ENCODE measurements around the gene TEX264. TPM values are rescaled to one million over a fixed set of nuclear protein-coding genes. Genes with fewer than 3 reads are reported as not detected.

TEX264 gene
- total RNA-seq, 1 donor from 2014 or later: 66.2 TPM

DNA sequence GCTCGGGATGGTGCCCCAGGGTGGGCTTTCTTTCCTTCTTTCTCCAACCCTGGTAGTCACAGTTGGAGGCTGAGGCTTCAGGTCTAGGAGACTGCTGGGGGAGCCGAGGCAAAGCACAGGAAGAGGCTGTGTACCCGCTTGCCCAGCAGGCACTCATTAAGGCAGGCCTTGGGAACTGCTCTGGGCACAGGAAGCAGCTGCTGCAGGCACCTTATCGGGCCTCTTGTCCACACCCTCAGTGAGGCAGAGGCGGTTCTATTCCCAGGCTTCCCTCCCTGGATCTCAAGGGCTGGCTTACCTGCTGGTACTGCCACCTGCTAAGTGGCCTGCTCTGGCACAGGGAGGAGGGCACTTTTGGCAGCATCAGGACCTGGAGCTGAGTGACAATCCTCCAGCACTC lies 20.0 kb downstream of the TEX264 start:
- intact Hi-C loops (cut with micrococcal nuclease): no loop called here

DNA sequence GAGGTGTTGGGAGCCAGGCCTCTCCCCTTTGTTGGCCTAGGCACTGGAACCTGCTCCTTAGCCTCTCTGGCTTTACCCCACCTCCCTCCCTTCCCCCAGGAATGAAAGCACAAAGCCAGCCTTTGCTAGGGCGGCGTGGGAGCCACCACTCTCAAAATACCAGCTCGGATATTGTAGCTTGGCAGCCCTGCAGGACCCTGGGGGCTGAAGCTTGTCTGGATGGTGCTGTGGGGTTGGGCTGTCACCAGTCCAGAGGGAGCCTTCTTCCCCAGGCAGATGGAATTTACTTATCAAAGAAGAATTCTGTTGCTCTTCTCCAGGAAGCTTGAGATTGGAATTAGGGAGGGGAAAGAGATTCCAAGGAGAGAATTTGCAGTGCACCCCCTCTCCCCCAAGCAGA lies 20.9 kb downstream of the TEX264 start:
- intact Hi-C loops (cut with micrococcal nuclease): no loop called here

DNA sequence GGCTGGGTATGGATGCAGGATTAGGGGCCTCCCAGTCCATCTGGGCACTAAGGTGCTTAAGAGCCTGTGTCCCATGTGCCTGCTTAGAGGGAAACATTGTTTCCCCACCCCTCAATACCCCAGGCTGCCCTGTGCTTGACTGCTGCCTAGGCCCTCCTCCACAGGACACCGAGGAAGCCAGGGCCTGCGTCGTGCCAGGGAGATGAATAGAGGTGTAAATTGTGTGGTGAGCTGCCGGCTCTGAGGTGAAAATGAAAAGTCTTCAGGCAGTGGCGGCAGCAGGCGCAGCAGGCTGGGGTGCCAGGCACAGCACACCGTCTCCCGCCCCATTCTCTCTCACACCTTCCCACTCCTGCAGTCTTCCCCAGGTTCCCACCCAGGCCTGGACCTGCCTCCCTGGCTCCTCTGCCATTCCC lies 21.9 kb downstream of the TEX264 start:
- intact Hi-C loops (cut with micrococcal nuclease): no loop called here

DNA sequence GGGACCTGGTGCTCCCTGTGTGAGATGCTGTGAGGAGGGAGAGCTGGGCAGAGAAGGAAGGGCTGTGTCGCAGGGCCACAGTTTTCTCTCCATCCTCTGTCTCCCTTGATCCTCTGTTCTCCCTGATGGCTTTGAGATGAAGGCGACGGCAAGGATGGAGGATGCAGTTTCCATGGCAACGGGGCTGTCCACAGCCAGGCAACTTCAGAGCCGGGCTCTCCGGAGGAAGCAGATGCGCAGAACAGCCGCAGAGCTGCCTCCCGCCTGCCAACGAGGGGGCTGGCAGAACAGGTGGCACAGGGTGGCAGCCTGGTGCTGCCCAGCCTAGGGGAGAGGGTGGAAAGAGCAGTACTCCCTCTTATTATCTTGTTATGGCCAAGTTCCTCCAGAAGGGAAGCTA lies 25.9 kb downstream of the TEX264 start:
- intact Hi-C loops (cut with micrococcal nuclease): no loop called here

DNA sequence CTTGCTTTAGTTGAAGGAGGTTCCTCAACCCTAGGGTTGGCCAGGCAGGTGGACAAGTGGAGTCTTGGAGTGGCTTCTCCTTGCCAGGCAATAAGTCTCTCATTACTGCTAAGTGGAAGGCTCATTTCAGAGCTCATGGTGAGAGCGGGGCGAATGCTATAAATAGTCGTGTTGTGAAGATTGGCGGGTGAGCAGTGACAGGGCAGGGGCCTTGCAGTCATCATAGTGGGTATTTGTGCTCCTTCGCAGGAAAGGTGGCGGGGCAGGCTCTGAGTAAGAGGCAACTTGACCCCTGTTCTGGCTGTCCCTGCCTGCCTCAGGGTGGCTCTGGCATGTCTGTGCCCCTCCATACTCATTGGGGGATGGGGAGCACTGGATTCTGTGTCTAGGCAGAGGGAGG lies 27.2 kb downstream of the TEX264 start:
- intact Hi-C loops (cut with micrococcal nuclease): no loop called here

DNA sequence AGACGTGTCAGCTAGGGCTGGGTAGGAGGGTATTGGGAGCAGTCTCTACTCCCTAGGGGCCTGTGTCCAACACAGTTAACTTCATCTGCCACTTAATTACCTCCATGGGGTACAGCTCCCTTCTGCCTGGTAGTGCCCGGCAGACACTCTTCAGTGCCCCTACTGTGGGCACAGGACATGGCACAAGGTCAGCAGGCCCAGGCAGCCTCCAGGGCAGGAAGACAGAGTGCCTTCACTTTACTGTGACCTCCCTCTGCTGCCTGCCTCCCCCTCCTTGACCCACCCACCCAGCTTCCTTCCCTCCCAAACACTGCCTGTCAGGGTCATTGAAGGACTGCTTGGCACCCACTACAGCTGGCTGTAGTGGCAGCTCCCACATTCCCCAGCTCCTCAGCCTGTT lies 29.4 kb downstream of the TEX264 start:
- intact Hi-C loops (cut with micrococcal nuclease): no loop called here

DNA sequence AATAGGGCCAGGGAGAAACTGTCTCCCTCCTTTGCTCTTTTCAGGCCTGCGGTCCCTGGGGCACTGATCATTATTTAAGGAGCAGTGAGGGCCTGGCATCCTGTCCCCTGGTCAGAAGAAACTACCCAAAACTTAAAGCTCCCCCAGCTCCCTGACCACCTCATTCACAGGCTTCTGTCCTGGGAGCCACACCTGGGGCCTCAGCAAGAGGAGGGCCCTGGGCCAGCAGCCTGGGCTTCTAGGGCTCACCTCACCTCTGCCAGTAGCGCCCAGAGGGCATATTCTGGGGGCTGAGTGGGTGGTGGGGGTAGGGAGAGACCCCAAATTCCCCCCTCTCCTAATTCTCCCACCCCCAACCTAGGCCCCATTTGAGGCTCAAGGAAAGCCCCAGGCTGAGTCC lies 31.1 kb downstream of the TEX264 start:
- intact Hi-C loops (cut with micrococcal nuclease): no loop called here

DNA sequence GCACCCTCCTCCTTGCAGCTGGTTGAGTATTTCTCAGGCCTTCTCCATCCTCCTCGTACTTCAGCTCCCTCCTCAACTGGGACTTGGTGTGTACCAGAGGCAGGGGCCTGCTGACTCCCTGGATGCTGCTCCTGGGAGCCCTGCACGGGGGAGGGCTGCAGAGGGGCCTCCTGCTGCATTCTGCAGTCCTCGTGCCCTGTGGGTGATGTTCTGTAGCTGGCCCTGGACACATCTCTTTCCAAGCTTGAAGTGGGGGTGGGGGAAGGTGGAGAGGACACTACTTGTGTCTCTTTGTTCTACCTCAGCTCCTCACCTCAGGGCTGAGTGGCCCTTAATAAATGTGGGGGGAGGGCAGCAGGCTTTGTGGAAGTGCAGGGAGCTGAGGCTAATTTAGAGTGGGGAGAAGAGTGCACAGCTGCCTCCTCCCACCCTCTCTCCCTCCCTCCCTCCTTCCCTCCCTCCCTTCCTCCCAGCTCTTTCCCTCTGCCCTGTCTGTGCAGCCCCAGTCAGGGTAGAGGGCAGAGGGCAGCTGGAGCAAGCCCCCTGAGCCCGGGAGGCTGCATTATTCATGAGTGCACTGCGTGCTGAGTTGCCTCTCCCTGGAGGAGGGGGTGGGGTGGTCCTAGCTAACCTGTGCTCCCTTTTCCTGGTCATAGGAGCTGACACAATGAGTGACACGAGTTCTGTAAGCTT lies 32.2 kb downstream of the TEX264 start:
- intact Hi-C loops (cut with micrococcal nuclease): no loop called here

DNA sequence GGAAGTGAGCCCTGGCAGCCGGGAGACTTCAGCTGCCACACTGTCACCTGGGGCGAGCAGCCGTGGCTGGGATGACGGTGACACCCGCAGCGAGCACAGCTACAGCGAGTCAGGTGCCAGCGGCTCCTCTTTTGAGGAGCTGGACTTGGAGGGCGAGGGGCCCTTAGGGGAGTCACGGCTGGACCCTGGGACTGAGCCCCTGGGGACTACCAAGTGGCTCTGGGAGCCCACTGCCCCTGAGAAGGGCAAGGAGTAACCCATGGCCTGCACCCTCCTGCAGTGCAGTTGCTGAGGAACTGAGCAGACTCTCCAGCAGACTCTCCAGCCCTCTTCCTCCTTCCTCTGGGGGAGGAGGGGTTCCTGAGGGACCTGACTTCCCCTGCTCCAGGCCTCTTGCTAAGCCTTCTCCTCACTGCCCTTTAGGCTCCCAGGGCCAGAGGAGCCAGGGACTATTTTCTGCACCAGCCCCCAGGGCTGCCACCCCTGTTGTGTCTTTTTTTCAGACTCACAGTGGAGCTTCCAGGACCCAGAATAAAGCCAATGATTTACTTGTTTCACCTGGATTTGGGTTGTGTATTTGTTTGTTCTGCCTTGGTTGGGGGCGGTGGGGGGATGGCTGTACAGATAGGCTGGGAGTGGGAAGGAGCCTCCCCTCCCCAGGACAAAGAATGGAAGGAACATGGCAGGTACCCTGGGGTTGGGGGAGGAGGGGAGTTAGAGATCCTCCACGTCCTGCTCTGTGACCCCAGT lies 32.9 kb downstream of the TEX264 start:
- intact Hi-C loops (cut with micrococcal nuclease): no loop called here

DNA sequence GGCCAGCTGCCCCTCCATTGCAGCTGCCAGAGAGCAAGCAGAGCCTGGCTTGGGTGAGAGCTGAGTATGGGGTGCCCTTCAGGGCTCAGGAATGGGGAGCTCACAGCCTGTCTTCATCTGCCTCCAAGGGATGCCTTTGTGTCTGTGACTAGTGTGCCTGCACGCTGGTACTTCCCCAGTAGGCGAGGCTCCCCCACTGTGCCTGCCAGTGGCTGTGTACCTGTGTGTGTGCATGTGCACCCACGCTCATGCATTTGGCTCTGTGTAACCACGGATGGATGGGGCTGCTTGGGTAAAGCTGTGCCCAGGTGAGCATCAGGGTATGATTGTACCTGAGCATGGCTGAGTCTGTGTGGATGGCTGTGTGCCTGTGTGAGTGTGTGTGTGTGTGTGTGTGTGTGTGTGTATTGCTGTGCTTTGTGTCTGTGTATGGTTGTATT lies 33.5 kb downstream of the TEX264 start:
- intact Hi-C loops (cut with micrococcal nuclease): no loop called here

DNA sequence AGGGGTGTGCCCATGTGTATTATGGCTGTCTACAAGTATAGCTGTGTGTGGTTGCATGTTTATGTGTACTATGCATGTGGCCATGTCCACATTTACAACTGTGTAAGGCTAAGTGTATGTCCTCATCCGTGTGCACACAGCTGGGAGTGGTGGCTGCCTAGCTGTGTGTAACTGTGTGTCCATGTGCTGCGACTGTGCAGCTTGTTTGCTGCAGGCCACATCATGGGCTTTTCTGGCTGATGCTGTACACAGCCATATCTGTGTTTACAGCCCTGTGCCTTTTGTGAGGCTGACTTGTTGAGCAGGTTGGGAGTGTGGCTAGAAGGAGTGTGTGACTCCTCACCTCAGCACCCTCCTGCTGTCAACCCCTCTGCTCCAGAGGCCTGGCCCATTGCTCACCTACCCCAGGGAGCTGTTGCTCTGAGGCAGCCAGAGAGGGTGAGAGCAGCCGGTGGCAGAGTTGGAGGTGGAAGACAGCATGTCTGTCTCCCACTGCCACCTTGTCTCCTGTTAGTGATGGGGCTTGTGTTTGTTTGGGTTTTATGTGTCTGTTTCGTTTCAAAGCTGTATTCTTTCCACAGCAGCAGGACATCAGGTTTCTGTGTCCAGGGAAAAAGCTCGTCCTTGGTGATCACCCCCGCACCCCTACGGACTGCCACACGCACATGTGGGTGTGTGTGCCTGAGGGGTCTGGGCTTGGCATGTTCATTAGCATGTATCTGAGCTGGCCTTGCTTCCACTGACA lies 34.4 kb downstream of the TEX264 start:
- intact Hi-C loops (cut with micrococcal nuclease): no loop called here

DNA sequence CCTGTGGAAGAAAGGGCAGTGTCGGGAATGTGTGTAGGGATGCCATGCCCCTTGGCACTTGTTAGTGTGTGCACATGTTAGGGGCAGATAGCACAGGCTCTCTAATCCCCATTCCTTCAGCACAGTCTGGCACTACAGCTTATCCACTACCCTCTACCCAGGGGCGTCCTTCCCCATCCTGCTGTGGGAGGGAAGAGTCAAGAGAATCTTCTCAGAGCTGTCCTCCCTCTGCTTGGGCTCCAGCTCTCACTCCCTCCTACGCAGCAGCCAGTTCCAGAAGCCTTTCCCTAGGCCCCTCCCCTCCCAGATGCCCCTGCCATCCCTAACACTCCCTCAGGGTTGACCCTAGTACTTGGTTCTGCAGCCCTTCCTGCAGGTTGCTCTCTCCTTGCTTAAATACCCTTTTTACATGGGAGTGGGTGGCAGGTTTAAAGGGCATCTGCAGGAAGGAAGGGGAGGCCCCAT lies 35.0 kb downstream of the TEX264 start:
- intact Hi-C loops (cut with micrococcal nuclease): no loop called here

DNA sequence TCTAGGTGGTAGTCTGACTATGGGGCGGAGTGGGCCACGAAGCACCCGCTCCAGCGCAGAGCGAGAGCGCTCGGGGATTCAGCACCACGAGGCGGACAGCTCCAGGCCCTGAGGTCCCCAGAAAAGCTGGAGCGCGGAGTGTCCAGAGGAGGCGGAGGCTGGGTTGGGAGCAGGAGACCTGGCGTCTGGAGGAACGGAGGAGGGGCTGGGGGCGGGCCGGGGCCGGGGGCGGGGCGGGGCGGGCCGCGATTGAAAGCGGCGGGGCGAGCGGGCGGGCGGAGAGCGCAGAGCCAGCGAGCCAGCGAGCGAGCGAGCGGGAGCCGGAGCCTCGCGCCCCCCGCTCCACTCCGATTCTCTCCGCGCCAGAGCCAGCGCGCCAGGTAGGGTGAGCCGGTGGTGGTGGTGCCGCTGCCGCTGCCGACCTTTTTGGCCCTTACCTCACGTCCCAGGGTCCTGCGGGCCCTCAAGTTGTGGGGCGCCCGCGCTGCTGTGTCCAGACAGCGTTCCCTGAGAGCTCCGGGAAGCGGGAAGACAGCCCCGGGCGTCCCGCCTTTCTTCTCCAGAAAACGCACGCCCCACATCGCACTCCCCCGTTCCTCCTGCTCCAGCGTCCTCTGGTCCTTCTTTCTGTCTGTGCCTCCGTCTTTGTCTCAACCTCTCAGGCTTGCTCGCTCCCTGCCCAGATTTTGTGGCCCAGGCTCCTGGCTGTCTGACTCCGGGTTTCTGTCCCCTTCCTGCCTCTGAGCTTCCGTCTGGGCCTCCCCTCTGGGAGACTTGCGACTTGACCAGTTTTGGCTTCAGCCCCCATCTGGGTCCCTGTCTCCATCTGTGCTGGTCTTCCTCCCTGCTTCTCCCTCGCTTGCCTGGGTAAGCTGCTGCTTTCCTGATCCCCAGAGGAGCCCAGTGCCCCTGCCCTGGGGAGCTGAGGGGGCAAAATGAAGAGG lies 36.0 kb downstream of the TEX264 start, which contains the start of gene GRM2:
GRM2 (plus strand) TSS at position 281 of the 944 bp plus-strand sequence. CDS start 1,916 bp downstream, outside the sequence.
- intact Hi-C loops (cut with micrococcal nuclease): no loop called here

DNA sequence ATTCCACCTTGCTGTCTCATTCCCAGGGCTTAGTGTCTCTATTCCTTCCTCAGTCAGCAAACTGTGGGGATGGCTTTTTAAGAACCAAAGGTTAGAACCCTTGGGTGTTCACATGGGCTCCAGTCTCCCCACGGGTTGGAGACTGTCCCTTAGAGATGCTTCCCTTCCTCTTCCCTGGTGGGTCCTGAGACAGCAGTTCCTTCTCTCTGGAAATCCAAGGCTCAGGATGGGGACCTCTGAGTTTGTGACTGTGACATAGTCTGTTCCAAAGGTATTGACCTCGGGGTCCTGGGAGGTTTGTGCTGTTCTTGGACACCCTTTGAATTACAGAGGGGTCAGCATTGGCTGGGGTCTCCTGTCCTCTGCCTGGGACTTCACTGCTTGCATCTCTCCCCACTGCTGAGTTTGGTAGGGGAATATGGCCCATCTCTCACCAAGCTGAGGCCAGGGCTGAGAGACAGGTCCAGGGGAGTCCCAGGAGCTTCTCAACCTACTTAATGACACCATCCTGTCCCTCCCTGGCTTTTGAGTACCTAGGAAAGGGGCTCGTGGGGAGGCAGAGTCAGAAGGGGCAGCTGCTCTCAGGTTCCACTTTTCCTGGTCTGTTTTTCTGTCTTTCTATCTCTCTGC lies 37.3 kb downstream of the TEX264 start:
- intact Hi-C loops (cut with micrococcal nuclease): no loop called here

DNA sequence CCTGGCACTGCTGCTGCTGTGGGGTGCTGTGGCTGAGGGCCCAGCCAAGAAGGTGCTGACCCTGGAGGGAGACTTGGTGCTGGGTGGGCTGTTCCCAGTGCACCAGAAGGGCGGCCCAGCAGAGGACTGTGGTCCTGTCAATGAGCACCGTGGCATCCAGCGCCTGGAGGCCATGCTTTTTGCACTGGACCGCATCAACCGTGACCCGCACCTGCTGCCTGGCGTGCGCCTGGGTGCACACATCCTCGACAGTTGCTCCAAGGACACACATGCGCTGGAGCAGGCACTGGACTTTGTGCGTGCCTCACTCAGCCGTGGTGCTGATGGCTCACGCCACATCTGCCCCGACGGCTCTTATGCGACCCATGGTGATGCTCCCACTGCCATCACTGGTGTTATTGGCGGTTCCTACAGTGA lies 38.0 kb downstream of the TEX264 start:
- intact Hi-C loops (cut with micrococcal nuclease): no loop called here

DNA sequence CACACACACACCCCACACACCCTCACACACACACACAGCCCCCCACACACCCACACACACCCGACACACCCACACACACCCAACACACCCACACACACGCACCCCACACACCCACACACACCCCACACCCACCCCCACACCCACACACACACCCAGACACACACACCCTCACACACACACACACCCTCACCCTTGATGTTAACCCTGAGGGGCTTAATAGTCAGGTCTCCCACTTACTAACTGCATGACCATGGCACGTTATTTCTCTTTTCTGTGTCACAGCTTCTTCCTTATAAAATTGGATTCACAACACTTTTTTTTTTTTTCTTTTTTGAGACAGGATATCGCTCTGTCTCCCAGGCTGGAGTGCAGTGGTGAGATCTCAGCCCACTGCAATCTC lies 38.6 kb downstream of the TEX264 start:
- intact Hi-C loops (cut with micrococcal nuclease): no loop called here

DNA sequence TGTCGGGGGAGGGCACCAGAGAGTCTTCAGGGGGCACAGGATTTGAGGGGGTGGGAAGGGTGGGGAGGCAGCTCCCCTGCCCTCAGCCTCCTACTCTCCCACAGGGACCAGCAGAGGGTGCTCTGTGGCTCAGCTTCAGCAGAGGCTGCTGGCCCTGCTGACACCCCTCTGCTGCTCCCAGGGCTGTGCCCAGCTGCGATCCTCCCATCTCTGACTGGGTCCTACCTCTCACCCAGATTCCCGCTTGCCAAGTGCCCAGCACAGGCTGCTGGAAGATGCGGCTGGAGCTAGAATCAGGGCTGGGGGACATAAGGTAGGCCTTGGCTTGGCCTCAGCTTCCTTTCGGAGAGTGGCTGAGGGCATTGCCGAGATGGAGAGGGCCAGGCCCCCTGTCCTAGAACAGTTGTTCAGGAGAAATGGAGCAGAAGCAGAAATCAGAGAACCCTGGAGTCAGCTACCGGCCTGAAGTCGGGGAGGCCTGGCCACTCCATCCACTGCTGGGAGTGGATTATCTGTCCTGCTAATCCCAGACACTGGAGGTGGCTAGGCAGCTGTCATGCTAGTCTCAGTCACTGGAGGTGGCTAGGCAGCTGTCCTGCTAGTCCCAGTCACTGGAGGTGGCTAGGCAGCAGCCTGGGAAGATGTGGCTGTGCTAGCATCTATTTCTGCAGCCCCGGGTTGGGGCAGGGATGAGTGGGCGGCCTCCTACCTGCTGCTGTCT lies 39.7 kb downstream of the TEX264 start:
- intact Hi-C loops (cut with micrococcal nuclease): no loop called here

DNA sequence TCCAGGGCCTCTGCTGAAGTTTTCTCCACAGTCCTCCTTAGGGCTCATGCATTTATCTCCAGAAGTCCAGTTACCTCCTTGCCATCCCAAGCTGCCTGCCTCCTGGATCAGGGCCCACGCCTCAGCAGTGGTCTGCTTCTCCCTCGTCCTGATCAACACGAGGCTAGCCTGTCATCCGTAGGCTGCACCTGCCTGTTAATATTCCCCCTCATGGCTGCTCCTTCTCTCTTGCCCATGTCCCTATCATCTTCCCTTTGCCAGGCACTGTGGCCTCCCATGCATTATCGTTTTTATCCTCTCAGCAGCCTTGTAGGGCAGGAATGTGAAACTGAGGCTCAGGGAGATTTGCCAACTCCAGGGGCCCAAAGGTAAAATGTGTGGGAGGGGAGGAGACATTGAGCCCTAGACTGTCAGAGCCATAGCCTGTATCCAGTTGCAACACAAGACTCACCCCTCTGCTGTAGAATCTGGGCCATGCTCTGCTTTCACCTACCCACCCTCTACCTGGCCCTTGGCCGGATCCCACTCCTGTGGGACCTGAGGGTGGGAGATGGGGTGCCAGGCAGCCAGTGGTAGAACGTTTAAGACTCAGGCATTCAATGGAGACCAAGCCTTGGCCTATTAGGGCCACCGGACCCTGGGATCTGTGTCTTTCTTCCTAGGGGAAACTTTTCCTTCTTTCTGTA lies 40.4 kb downstream of the TEX264 start:
- intact Hi-C loops (cut with micrococcal nuclease): no loop called here

DNA sequence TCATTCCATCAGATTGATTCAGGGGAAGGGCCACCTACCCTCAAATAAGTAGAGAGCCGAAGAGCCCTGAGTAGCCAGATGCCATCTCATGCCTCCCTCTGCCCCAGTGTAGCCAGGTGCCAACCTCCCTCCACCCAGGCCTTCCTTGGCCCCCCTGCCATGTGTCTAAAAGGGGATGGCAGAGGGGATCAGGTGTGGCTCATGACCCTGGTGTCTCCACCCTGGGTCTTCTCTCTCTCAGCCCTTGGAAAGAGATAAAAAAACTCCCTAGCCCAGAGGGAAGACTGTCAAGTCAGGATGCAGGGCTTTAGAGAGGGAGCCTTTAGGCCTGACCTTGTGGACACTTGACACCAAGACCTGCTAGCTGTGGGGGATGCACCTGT lies 41.0 kb downstream of the TEX264 start:
- intact Hi-C loops (cut with micrococcal nuclease): no loop called here
